H1 (cell line): ENCODE results near the gene TCF4. TPM values are rescaled to one million over a fixed set of nuclear protein-coding genes. Genes with fewer than 3 reads are reported as not detected.

Source experiments
- BCL11A ChIP-seq, 2 experiments: IDR thresholded peaks; one replicate each; pipeline ENCODE4 v1.6.1; 2011; ENCODE audit warnings: low read depth in 2 of 2, low read length in 2 of 2, mild to moderate bottlenecking in 2 of 2
- CTBP2 ChIP-seq: IDR thresholded peaks from 2 replicates; pipeline ENCODE4 v1.7.0; 2011; ENCODE audit warnings: borderline replicate concordance, mild to moderate bottlenecking, moderate library complexity, mixed read lengths, low read length; ENCODE audit not compliant: insufficient read depth, insufficient read length
- JUND ChIP-seq: IDR thresholded peaks from 2 replicates; pipeline ENCODE4 v1.6.1; 2011; ENCODE audit warnings: mild to moderate bottlenecking, improper control_type of control experiment, low read length
- ZNF274 ChIP-seq: IDR thresholded peaks from 2 replicates; pipeline ENCODE4 v1.7.0; 2012; ENCODE audit warnings: low read length, borderline replicate concordance; ENCODE audit errors: extremely low read depth
- polyA plus RNA-seq, 7 experiments: library from polyadenylated mRNA; depleted of rRNA in 3 of 7; stranded (reverse) in 5 of 7; unstranded in 2 of 7; fragments of >200 nt in 5 of 7; fragments of 200-250 nt in 2 of 7; gene quantifications; 1 replicate in 5 of 7; 2 replicates in 1 of 7; 4 replicates in 1 of 7; pipeline versions ENCODE4 v1.2.1 to v1.2.3, GENCODE V29; 2011 to 2013; ENCODE audit warnings: missing spikeins in 2 of 7, mixed read lengths in 2 of 7
- total RNA-seq: library from RNA; stranded (reverse); fragmentation: NEBNext Ultra II Directional; extraction: Animal tissue kit (Norgen Biotek cat#: 25700); gene quantifications from 2 replicates; pipeline ENCODE4 v1.2.1, GENCODE V29; 2021

TCF4 gene
- total and polyA plus RNA-seq, 2 of the 8 experiments (the other 6 are each of a cell fraction or from before 2014, with no cell fraction given), result 59.3 to 118 TPM

DNA sequence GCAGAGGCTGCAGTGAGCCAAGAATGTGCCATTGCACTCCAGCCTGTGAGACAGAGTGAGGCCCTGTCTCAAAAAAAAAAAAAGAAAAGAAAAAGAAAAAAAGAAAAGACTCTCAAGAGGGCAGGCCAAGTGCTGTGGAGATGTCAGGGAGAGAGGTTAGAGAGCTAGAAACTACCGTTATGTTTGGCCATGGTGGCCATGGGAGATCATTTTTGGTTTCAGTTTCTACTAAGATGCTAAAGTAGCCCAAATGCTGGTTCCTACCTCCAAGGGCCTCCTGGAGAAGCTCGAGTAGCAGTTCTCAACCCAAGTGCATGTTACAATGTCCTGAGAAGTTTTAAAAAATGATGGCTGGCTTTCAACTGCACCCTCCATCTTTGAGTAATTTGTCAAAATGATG, 47.4 kb upstream of the TCF4 start (continued):
- TF ChIP-seq BCL11A (IDR thresholded peaks at IDR 0.05; ENCODE audit: low read depth in 2 of 2, low read length in 2 of 2) (no peak), ZNF274 (no peak), CTBP2 (no peak), JUND (no peak)
